MG63 (cell line): Measurements from ENCODE around the gene NDUFB10. TPM values are rescaled to one million over a fixed set of nuclear protein-coding genes. Genes with fewer than 3 reads are reported as not detected.

Experiments used
- DNase-seq: peaks from one replicate; pipeline ENCODE4 v3.0.0-alpha.2; 2020
- H3K27me3 ChIP-seq: fragments of 250-450 bp; sonication (Bioruptor Pico); 2 replicates; pipeline ENCODE4 v1.5.1; 2020; ENCODE audit warnings: mild to moderate bottlenecking, moderate library complexity
- H3K36me3 ChIP-seq: fragments of 250-450 bp; sonication (Bioruptor Pico); 2 replicates; pipeline ENCODE4 v1.5.1; 2020; ENCODE audit warnings: mild to moderate bottlenecking, moderate library complexity
- H3K4me3 ChIP-seq: fragments of 250-450 bp; sonication (Bioruptor Pico); 2 replicates; pipeline ENCODE4 v1.5.1; 2020; ENCODE audit warnings: mild to moderate bottlenecking, moderate library complexity
- H3K9me3 ChIP-seq: fragments of 250-450 bp; sonication (Bioruptor Pico); 2 replicates; pipeline ENCODE4 v1.5.1; 2020; ENCODE audit warnings: mild to moderate bottlenecking, moderate library complexity
- total RNA-seq: library from RNA; depleted of rRNA; stranded (reverse); fragments of >200 nt; shearing (Covaris generic); gene quantifications from 2 replicates; pipeline ENCODE4 v1.2.3, GENCODE V29; 2014; ENCODE audit warnings: low replicate concordance; rRNA removed

The NDUFB10 gene
- 406 and 819 TPM in 2 replicates for total RNA-seq

- H3K4me3 ChIP-seq: peak within 1 kb of the TSS; percentile 80
- DNase-seq: peak; percentile 95
- no peaks in the 10 kb centered on the region for H3K27me3 ChIP-seq
- peaks cover 35% of the 10 kb centered on the region for H3K36me3 ChIP-seq
- H3K9me3 ChIP-seq: no peaks in the 10 kb centered on the region; the same call in 1 of the 2 replicates
These were observed at the start of gene NDUFB10 for GRCh38 chr16:1959269-1960039. Gene NDUFB10 (plus strand): TSS chr16:1959538. CDS start chr16:1959625, 87 bp downstream.

- DNase-seq: no peak
- no peaks in the 10 kb centered on the region for H3K27me3 ChIP-seq
- no peaks in the 10 kb centered on the region for H3K9me3 ChIP-seq
- H3K36me3 ChIP-seq: no peaks in the 10 kb centered on the region
- no peak overlapping the region for H3K4me3 ChIP-seq
These were observed 49.6 kb upstream of the NDUFB10 start for GRCh38 chr16:1909561-1910231.

- H3K27me3 ChIP-seq: peaks cover 4% of the 10 kb centered on the region
- no peaks in the 10 kb centered on the region for H3K9me3 ChIP-seq
- no peaks in the 10 kb centered on the region for H3K36me3 ChIP-seq
- H3K4me3 ChIP-seq: no peak overlapping the region
- DNase-seq: no peak
These were observed 47.7 kb upstream of the NDUFB10 start for GRCh38 chr16:1911467-1912214.

GRCh38 chr16:1912215-1912543 lies 47.2 kb upstream of the NDUFB10 start:
- Histone ChIP-seq H3K4me3 (no peak overlapping the region), H3K36me3 (no peaks in the 10 kb centered on the region), H3K9me3 (no peaks in the 10 kb centered on the region), H3K27me3 (peaks cover 10% of the 10 kb centered on the region)
- DNase-seq: no peak

- DNase-seq: no peak
- no peak overlapping the region for H3K4me3 ChIP-seq
- H3K27me3 ChIP-seq: peaks cover 18% of the 10 kb centered on the region
- no peaks in the 10 kb centered on the region for H3K36me3 ChIP-seq
- no peaks in the 10 kb centered on the region for H3K9me3 ChIP-seq
These were observed 45.8 kb upstream of the NDUFB10 start for GRCh38 chr16:1913327-1914083.

- Histone ChIP-seq H3K27me3 (peaks cover 24% of the 10 kb centered on the region), H3K9me3 (no peaks in the 10 kb centered on the region), H3K4me3 (no peak overlapping the region), H3K36me3 (no peaks in the 10 kb centered on the region)
- no peak for DNase-seq
These were observed 45.2 kb upstream of the NDUFB10 start for GRCh38 chr16:1914084-1914608.

GRCh38 chr16:1914988-1915387 lies 44.4 kb upstream of the NDUFB10 start:
- Histone ChIP-seq H3K36me3 (no peaks in the 10 kb centered on the region), H3K27me3 (peaks cover 32% of the 10 kb centered on the region), H3K9me3 (no peaks in the 10 kb centered on the region), H3K4me3 (no peak overlapping the region)
- no peak for DNase-seq

- Histone ChIP-seq H3K9me3 (no peaks in the 10 kb centered on the region), H3K27me3 (peaks cover 40% of the 10 kb centered on the region), H3K4me3 (no peak overlapping the region), H3K36me3 (no peaks in the 10 kb centered on the region)
- DNase-seq: no peak
These were observed 43.4 kb upstream of the NDUFB10 start for GRCh38 chr16:1915732-1916639.

GRCh38 chr16:1916640-1916990 lies 42.7 kb upstream of the NDUFB10 start:
- H3K27me3 ChIP-seq: peaks cover 44% of the 10 kb centered on the region
- DNase-seq: no peak
- H3K36me3 ChIP-seq: no peaks in the 10 kb centered on the region

GRCh38 chr16:1917056-1917664 lies 42.2 kb upstream of the NDUFB10 start:
- DNase-seq: no peak
- Histone ChIP-seq H3K27me3 (peaks cover 46% of the 10 kb centered on the region), H3K36me3 (no peaks in the 10 kb centered on the region)

More at GRCh38 chr16:1916640-1916990, 42.7 kb upstream of the NDUFB10 start:
- H3K9me3 ChIP-seq: no peaks in the 10 kb centered on the region
- H3K4me3 ChIP-seq: no peak overlapping the region

GRCh38 chr16:1917665-1918350 lies 41.5 kb upstream of the NDUFB10 start:
- no peak overlapping the region for H3K4me3 ChIP-seq
- H3K27me3 ChIP-seq: peaks cover 47% of the 10 kb centered on the region
- H3K36me3 ChIP-seq: no peaks in the 10 kb centered on the region
- DNase-seq: no peak
- H3K9me3 ChIP-seq: no peaks in the 10 kb centered on the region

More at GRCh38 chr16:1917056-1917664, 42.2 kb upstream of the NDUFB10 start:
- H3K9me3 ChIP-seq: no peaks in the 10 kb centered on the region
- H3K4me3 ChIP-seq: no peak overlapping the region

GRCh38 chr16:1918351-1919326 lies 40.7 kb upstream of the NDUFB10 start, which contains the start of gene HS3ST6:
Gene HS3ST6 (minus strand): TSS chr16:1918415. CDS start chr16:1918323, 92 bp downstream.
- peaks cover 55% of the 10 kb centered on the region for H3K27me3 ChIP-seq
- no peaks in the 10 kb centered on the region for H3K36me3 ChIP-seq
- H3K4me3 ChIP-seq: no peak within 1 kb of the TSS
- H3K9me3 ChIP-seq: no peaks in the 10 kb centered on the region
- DNase-seq: no peak

GRCh38 chr16:1919327-1919998 lies 39.9 kb upstream of the NDUFB10 start:
- peaks cover 55% of the 10 kb centered on the region for H3K27me3 ChIP-seq
- H3K4me3 ChIP-seq: no peak overlapping the region
- H3K36me3 ChIP-seq: no peaks in the 10 kb centered on the region
- no peaks in the 10 kb centered on the region for H3K9me3 ChIP-seq
- no peak for DNase-seq
